HG03159 (cell line): ENCODE results near the gene CTBS.
"Not testable (repeated sequence)": the region's sequence is repeated elsewhere in the genome, so short reads cannot be mapped to it uniquely, and the experiment has no call there.

Source experiments
- ATAC-seq: cut with Tn5 transposase; IDR thresholded peaks from one replicate; pipeline ENCODE4 v1.9.1; 2021; ENCODE audit warnings: mild to moderate bottlenecking, moderate library complexity; ENCODE audit not compliant: unreplicated experiment

CTBS gene

DNA sequence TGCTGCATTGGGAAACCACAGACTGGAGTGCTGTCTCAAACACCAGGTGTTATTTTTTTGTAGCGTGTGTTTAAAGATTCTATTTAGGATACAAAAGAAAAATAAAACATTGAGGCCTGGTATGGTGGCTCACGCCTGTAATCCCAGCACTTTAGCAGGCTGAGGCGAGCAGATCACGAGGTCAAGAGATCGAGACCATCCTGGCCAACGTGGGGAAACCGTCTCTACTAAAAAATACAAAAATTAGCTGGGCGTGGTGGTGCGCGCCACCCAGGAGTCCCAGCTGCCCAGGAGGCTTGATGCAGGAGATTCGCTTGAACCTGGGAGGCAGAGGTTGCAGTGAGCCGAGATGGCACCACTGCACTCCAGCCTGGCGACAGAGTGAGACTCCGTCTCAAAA, 66.4 kb downstream of the CTBS start:
- not testable (repeated sequence) for ATAC-seq

DNA sequence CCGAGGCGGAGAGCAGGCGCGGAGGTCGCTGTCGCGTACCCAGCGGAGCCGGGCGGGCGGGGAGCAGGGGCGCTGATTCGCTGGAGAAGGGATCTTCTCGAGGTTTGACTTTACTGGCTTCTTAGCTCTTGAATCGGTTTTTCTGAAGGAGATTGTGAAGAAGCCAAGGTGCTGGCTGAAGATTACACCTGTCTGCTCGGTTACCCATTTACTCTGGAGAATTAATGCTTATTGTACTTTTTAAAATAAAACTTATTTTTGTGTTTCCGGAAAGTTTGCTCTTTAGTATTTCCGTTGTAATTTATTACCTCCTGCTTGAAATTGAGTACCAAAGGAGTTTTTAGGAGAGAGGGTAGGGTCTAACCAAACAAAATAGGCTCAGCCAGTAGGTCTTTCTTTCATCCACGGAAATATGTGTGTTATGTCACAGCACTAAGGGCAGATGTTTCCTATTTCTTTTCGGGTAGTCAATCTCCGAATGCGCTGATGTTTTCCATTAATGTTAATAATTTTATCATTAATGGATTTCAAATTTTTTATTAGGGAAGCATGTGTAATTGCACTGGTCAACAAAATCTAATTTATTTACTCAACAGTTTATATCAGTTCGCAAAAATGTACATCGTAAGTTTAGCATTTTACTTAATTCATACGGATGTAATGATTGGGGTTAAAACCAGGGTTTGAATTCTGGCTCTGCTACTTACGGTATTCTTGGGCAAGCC, 67.3 kb downstream of the CTBS start:
- no peak for ATAC-seq

DNA sequence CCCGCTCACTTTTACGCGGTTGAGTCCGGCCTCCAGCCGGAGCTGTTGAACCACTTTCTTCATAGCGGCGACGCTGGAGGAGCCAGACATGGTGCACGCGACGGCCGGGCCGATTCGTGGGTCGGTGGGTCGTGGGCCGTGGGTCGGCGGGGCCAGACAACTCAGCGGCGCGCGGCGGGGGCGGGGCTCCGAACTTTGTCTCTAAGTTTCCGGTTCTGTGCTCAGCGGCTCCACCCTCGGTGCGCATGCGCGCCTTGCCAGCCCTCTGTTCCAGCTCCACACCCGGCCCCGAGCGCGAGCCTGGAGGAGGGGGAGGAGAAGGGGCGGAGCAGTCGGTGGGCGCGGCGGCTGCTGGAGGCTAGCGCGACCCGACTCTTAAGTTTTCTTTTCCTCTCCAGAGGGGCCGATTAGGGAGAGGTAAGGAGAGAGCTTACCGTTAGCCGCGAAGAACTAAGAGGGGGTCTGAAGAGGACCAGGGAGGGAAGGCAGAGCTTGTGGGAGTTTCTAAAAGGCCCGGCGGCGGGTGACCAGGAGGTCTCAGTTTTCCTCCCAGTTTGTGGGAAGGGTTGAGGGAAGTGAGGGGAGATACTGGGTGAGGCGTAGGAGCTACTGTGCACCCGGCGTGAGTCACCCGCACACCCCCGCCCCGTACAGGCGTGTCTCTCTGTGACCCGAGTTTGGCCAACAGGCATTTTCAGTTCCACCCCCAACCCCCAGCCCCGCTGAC, 68.1 kb downstream of the CTBS start, which contains the start of the genes GNG5 and SPATA1:
TSS of gene GNG5 (minus strand) at position 580 of the 727 bp plus-strand sequence. CDS start at position 90, 490 bp downstream.
TSS of gene SPATA1 (plus strand) at position 385 of the 727 bp plus-strand sequence. CDS start 9,974 bp downstream, outside the sequence.
- peak; percentile 82 for ATAC-seq

GRCh38 chr1:84505493-84506001, 68.7 kb downstream of the CTBS start:
- ATAC-seq: peak; percentile 33

DNA sequence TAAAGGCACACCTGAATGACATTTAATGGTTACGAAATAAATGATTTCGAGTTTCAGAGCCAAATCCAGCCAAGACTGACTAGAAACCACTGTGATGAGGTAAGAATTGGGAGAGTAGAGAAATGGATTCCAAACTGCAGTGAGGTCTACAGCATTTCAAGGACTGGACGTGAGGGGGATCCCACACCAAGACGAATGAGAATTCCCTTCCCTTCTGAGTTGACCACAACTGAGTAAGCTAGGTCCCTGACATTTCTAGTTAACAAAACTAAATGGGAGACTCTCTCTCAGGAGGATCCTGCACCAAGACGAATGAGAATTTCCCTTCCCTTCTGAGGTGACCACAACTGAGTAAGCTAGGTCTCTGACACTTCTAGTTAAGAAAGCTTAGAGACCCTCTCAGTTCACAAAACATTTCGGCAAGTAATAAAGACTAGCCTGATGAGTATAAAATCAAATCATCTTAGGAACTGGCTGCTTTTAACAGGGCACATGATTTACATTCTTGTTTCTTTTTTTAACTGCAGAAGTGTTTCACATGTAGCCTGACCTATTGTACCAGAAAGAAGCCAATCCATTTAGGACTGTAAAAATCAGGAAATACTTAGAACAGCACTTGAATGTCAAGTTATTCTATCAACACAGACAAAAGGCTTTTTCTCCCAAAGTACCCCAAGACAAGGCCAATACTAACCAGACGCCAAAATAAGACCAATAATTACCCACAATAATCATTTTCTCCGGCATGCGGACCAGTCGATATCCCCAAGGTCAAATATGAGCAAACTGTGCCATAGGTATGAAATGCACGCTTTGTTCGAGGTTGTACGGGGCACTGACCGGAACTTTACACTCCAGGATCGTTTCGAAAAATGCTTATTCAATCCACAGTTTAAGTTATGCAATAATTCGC, 69.4 kb downstream of the CTBS start:
- ATAC-seq: no peak

DNA sequence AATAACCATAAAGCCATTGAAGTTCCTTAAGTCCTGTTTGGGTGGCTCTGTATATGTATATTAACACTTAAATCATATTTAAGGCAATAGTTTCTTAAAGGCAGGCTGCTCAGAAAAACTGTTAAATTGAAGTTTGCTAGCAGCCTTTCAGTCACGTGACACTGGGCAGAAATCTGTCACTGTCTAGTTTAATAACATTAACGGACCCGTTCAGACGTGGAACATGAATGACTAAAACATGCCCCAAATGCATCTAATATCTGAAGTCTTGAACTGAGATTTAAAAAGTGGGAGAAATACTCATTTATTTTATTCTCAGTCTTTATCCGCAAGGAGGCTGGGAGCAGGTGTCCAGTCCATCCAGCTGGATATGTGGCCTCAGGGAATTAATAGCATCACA, 71.3 kb downstream of the CTBS start:
- no peak for ATAC-seq
